Panc1 (cell line): ENCODE results near the gene RGL4. TPM values are rescaled to one million over a fixed set of nuclear protein-coding genes. Genes with fewer than 3 reads are reported as not detected.
"Not testable (repeated sequence)": the region's sequence is repeated elsewhere in the genome, so short reads cannot be mapped to it uniquely, and the experiment has no call there.

Source experiments
- ATAC-seq: fragments of 200-7000 bp; cut with Tn5 transposase; 2 replicates; pipeline ENCODE4 v1.9.1; 2020; ENCODE audit warnings: mild to moderate bottlenecking, moderate library complexity
- BruUV-seq: library from RNA; stranded (reverse); fragments of 400-500 nt; replicated peaks from 2 replicates; lab custom pipeline; 2021; lab: Mats Ljungman, UMichigan
- CTCF ChIA-PET: fragments of 300-600 bp; sonication (Branson Sonifier 250); formaldehyde crosslinking; loops from one replicate; lab custom pipeline; 2022; ENCODE audit warnings: antibody characterized with exemption; lab: Charles Lee
- POLR2A ChIA-PET: fragments of 300-600 bp; sonication (Branson Sonifier 250); formaldehyde crosslinking; loops from one replicate; lab custom pipeline; 2022; ENCODE audit warnings: antibody characterized with exemption; lab: Charles Lee
- DNase-seq: peaks from one replicate; pipeline ENCODE4 v3.0.0-alpha.2; 2010; ENCODE audit warnings: low read depth, low spot score
- H3K27ac ChIP-seq: 2 replicates; pipeline ENCODE4 v1.5.1; 2011; ENCODE audit warnings: mild to moderate bottlenecking, low read length, inconsistent platforms
- H3K27me3 ChIP-seq: fragments of 200-500 bp; sonication (Bioruptor generic); 2 replicates; pipeline ENCODE4 v1.6.0; 2014; ENCODE audit warnings: low read length, inconsistent platforms; ENCODE audit not compliant: control insufficient read depth, insufficient read depth
- H3K36me3 ChIP-seq: fragments of 200-500 bp; sonication (Bioruptor generic); 2 replicates; pipeline ENCODE4 v1.5.1; 2014; ENCODE audit warnings: inconsistent platforms, mild to moderate bottlenecking, low read length, moderate library complexity; ENCODE audit not compliant: control insufficient read depth, insufficient read depth
- H3K4me1 ChIP-seq: 2 replicates; pipeline ENCODE4 v1.5.1; 2011; ENCODE audit warnings: inconsistent platforms, mild to moderate bottlenecking, low read length, moderate library complexity; ENCODE audit not compliant: control insufficient read depth, insufficient read depth
- H3K4me3 ChIP-seq, 2 experiments: 2 replicates each; pipeline ENCODE4 v1.5.1; 2011 to 2012; ENCODE audit warnings: low read depth in 2 of 2, low read length in 2 of 2, mild to moderate bottlenecking in 2 of 2, inconsistent platforms in 1 of 2, moderate library complexity in 1 of 2
- H3K9me3 ChIP-seq: fragments of 200-500 bp; sonication (Bioruptor generic); 2 replicates; pipeline ENCODE4 v1.5.1; 2014; ENCODE audit warnings: low read depth, mild to moderate bottlenecking, inconsistent platforms, low read length, moderate library complexity; ENCODE audit not compliant: control insufficient read depth, insufficient read depth
- CTCF ChIP-seq: fragments of 450-650 bp; IDR thresholded peaks from 2 replicates; pipeline ENCODE4 v1.5.1; 2017; ENCODE audit warnings: mild to moderate bottlenecking
- POLR2AphosphoS5 ChIP-seq: IDR thresholded peaks from 2 replicates; pipeline ENCODE4 v1.6.1; 2012; ENCODE audit warnings: mild to moderate bottlenecking, low read depth, low read length, moderate library complexity
- REST ChIP-seq, 2 experiments: IDR thresholded peaks; 2 replicates each; pipeline ENCODE4 v1.6.1; 2011 to 2012; ENCODE audit warnings: low read depth in 2 of 2, control low read depth in 1 of 2, low read length in 1 of 2, mild to moderate bottlenecking in 1 of 2, moderate library complexity in 1 of 2; ENCODE audit not compliant: insufficient read depth in 1 of 2
- SIN3A ChIP-seq: IDR thresholded peaks from 2 replicates; pipeline ENCODE4 v1.6.1; 2012; ENCODE audit warnings: low read depth, mild to moderate bottlenecking, low read length, moderate library complexity, borderline replicate concordance; ENCODE audit not compliant: insufficient read depth
- TCF7L2 ChIP-seq: IDR thresholded peaks from 2 replicates; pipeline ENCODE4 v1.6.1; 2011; ENCODE audit warnings: mild to moderate bottlenecking, low read depth, low read length, inconsistent platforms
- in situ Hi-C: cut with HindIII; loops from 2 replicates; pipeline ENCODE4 v1.10.0; 2016; ENCODE audit warnings: low sequenced_read_pairs, low pct_unique_long_range_greater_than_20kb
- intact Hi-C: fragments of 100-400 bp; cut with micrococcal nuclease; formaldehyde crosslinking; loops from one replicate; pipeline ENCODE4 v1.10.0; 2022; ENCODE audit not compliant: unreplicated experiment
- total RNA-seq: library from RNA; stranded (reverse); gene quantifications from one replicate; pipeline ENCODE4 v1.2.1, GENCODE V29; 2021; ENCODE audit not compliant: unreplicated experiment

Gene RGL4
- total RNA-seq, 1 experiment from 2014 or later = not detected

DNA sequence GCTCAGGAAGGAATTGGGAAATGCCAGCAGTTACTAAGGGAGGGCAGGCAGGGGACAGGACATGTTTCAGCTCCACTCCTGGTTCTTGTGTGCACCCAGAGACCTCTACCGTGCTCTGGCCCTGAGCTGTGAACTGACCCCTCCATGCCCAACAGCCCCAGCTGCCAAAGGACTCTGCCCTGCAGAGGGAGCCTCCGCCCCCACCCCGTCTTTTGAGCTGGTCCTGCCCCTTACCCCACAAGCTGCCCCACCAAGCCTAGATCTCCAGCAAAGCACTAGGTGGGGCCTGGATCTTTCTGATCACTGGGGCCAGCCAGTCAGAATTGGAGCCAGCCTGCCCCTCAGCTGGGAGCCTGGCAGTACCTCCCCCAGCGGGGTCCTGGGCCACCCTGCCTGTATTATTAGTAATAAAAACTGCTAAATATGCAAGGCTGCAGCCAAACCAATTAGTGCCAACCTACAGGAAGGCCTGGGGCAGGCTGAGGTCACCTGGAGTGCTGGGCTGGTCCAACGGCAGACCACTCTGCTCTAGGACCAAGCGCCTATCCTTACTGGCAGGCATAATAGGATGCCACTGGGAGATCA, 34.8 kb upstream of the RGL4 start:
- no TSS peak for BruUV-seq
- intact Hi-C loops = no loop called here
- TF ChIP-seq POLR2AphosphoS5 = no peak
- no peak for TF ChIP-seq SIN3A
- TF ChIP-seq TCF7L2 = no peak
- no peak for TF ChIP-seq CTCF
- TF ChIP-seq REST (IDR thresholded peaks at IDR 0.05; ENCODE audit: insufficient read depth in 1 of 2, low read depth in 2 of 2, low read length in 1 of 2) = no peak
- Histone ChIP-seq H3K4me1 (no peaks in the 10 kb centered on the region), H3K27ac (no peak overlapping the region), H3K36me3 (no peaks in the 10 kb centered on the region), H3K27me3 (no peaks in the 10 kb centered on the region), H3K9me3 (no peaks in the 10 kb centered on the region), H3K4me3 (no peak overlapping the region)
- ATAC-seq = no peak
- no peak for DNase-seq
- in situ Hi-C loops = no loop called here
- POLR2A ChIA-PET = no interaction called here
- CTCF ChIA-PET = no interaction called here

GRCh38 chr22:23657727-23658126, 33.1 kb upstream of the RGL4 start:
- H3K27me3 ChIP-seq = no peaks in the 10 kb centered on the region
- no peak overlapping the region for H3K27ac ChIP-seq
- ChIA-PET CTCF (no interaction called here), POLR2A (no interaction called here)
- TF ChIP-seq CTCF (no peak), REST (IDR thresholded peaks at IDR 0.05; ENCODE audit: insufficient read depth in 1 of 2, low read depth in 2 of 2, low read length in 1 of 2) (no peak), TCF7L2 (no peak), SIN3A (no peak), POLR2AphosphoS5 (no peak)
- no peaks in the 10 kb centered on the region for H3K4me1 ChIP-seq
- DNase-seq = no peak
- H3K4me3 ChIP-seq = no peak overlapping the region
- H3K9me3 ChIP-seq = no peaks in the 10 kb centered on the region
- ATAC-seq = no peak
- H3K36me3 ChIP-seq = no peaks in the 10 kb centered on the region
- no TSS peak for BruUV-seq
- intact Hi-C loops = no loop called here
- in situ Hi-C loops = no loop called here

GRCh38 chr22:23660381-23660780, 30.4 kb upstream of the RGL4 start:
- POLR2A ChIA-PET, H3K4me1 ChIP-seq, CTCF ChIA-PET, in situ Hi-C loops, H3K27me3 ChIP-seq, DNase-seq, ATAC-seq, H3K9me3 ChIP-seq, BruUV-seq, intact Hi-C loops, H3K27ac ChIP-seq, H3K36me3 ChIP-seq, H3K4me3 ChIP-seq: not testable (repeated sequence)
